Hepatocyte (in vitro differentiated cells): Measurements from ENCODE around the gene FILIP1. TPM values are rescaled to one million over a fixed set of nuclear protein-coding genes. Genes with fewer than 3 reads are reported as not detected.
A peak's percentile ranks its signal among the peaks of the same experiment; 100 is the strongest.

Source experiments
- DNase-seq: peaks from one replicate; pipeline ENCODE4 v3.0.0-alpha.2; 2016; ENCODE audit warnings: low spot score
- H2AFZ ChIP-seq: fragments of 200-600 bp; sonication (generic); 2 replicates; pipeline ENCODE4 v1.6.0; 2016; ENCODE audit warnings: antibody characterized with exemption, mild to moderate bottlenecking
- H3K27ac ChIP-seq: fragments of 200-600 bp; sonication (generic); 2 replicates; pipeline ENCODE4 v1.5.1; 2016; ENCODE audit warnings: mild to moderate bottlenecking
- H3K27me3 ChIP-seq: fragments of 200-600 bp; sonication (generic); 2 replicates; pipeline ENCODE4 v1.6.1; 2016
- H3K36me3 ChIP-seq: fragments of 200-600 bp; sonication (generic); replicated peaks from 2 replicates; pipeline ENCODE4 v1.5.1; 2016; ENCODE audit warnings: low read depth; ENCODE audit not compliant: insufficient read depth
- H3K4me1 ChIP-seq: fragments of 200-600 bp; sonication (generic); 2 replicates; pipeline ENCODE4 v1.5.1; 2016; ENCODE audit warnings: mild to moderate bottlenecking, moderate library complexity; ENCODE audit not compliant: insufficient read depth
- H3K4me2 ChIP-seq: fragments of 200-600 bp; sonication (generic); 2 replicates; pipeline ENCODE4 v1.6.0; 2016
- H3K4me3 ChIP-seq: fragments of 200-600 bp; sonication (generic); 2 replicates; pipeline ENCODE4 v1.5.1; 2016; ENCODE audit warnings: mild to moderate bottlenecking
- H3K79me2 ChIP-seq: fragments of 200-600 bp; sonication (generic); 2 replicates; pipeline ENCODE4 v1.6.0; 2017; ENCODE audit warnings: mild to moderate bottlenecking
- H3K9me2 ChIP-seq: fragments of 200-600 bp; sonication (generic); replicated peaks from 2 replicates; pipeline ENCODE4 v1.6.0; 2017; ENCODE audit warnings: mild to moderate bottlenecking; ENCODE audit not compliant: insufficient read depth
- H3K9me3 ChIP-seq: fragments of 200-600 bp; sonication (generic); 2 replicates; pipeline ENCODE4 v1.5.1; 2016; ENCODE audit warnings: low read depth, mild to moderate bottlenecking
- H4K20me1 ChIP-seq: fragments of 200-600 bp; sonication (generic); 2 replicates; pipeline ENCODE4 v1.6.0; 2016; ENCODE audit warnings: mild to moderate bottlenecking; ENCODE audit not compliant: insufficient read depth, poor library complexity, severe bottlenecking
- CTCF ChIP-seq: fragments of 200-600 bp; sonication (generic); IDR thresholded peaks from 2 replicates; pipeline ENCODE4 v1.5.1; 2016; ENCODE audit warnings: antibody characterized with exemption, mild to moderate bottlenecking; ENCODE audit not compliant: poor library complexity
- EZH2 ChIP-seq: fragments of 200-600 bp; sonication (generic); IDR thresholded peaks from 2 replicates; pipeline ENCODE4 v1.6.1; 2016; ENCODE audit warnings: antibody characterized with exemption, mild to moderate bottlenecking, borderline replicate concordance
- EZH2phosphoT487 ChIP-seq: fragments of 200-600 bp; sonication (generic); IDR thresholded peaks from one replicate; pipeline ENCODE4 v1.6.1; 2018; ENCODE audit warnings: antibody characterized with exemption, mild to moderate bottlenecking, low read depth, moderate library complexity; ENCODE audit not compliant: unreplicated experiment, severe bottlenecking
- WGBS: methylation state at CpG from one replicate; pipeline ENCODE4 v1.1.6; 2016; ENCODE audit warnings: low lambda C conversion rate; ENCODE audit errors: missing lambda C conversion rate; 5-methylcytosine and 5-hydroxymethylcytosine counted together
- polyA plus RNA-seq: library from polyadenylated mRNA; unstranded; fragments of >200 nt; fragmentation: Nextera tagmentation; extraction: Ambion mirVana; gene quantifications from 2 replicates; pipeline ENCODE4 v1.2.1, GENCODE V29; 2016
- total RNA-seq: library from RNA; depleted of rRNA; stranded (reverse); fragments of >200 nt; gene quantifications from 2 replicates; pipeline ENCODE4 v1.2.3, GENCODE V29; 2014

Gene FILIP1
- total and polyA plus RNA-seq, 2 experiments from 2014 or later = 4.1 to 6.0 TPM

GRCh38 chr6:75267461-75267860 lies 226.1 kb downstream of the FILIP1 start:
- TF ChIP-seq EZH2phosphoT487 (no peak), EZH2 (no peak), CTCF (no peak)
- no peaks in the 10 kb centered on the region for H3K9me2 ChIP-seq
- peaks cover 85% of the 10 kb centered on the region for H3K79me2 ChIP-seq
- H3K4me2 ChIP-seq = peak overlapping the region; percentile 12
- 39% methylated on average over 4 of the region's 4 CpGs for WGBS
- no peak overlapping the region for H2AFZ ChIP-seq
- H4K20me1 ChIP-seq = peaks cover 14% of the 10 kb centered on the region
- peaks cover 14% of the 10 kb centered on the region for H3K4me1 ChIP-seq
- peak overlapping the region; percentile 7 for H3K27ac ChIP-seq
- no peaks in the 10 kb centered on the region for H3K9me3 ChIP-seq
- no peaks in the 10 kb centered on the region for H3K27me3 ChIP-seq
- no peak overlapping the region for H3K4me3 ChIP-seq
- DNase-seq = no peak
- H3K36me3 ChIP-seq = no peaks in the 10 kb centered on the region

GRCh38 chr6:75266716-75267291 lies 226.8 kb downstream of the FILIP1 start:
- peaks cover 14% of the 10 kb centered on the region for H4K20me1 ChIP-seq
- H3K79me2 ChIP-seq = peaks cover 82% of the 10 kb centered on the region

DNA sequence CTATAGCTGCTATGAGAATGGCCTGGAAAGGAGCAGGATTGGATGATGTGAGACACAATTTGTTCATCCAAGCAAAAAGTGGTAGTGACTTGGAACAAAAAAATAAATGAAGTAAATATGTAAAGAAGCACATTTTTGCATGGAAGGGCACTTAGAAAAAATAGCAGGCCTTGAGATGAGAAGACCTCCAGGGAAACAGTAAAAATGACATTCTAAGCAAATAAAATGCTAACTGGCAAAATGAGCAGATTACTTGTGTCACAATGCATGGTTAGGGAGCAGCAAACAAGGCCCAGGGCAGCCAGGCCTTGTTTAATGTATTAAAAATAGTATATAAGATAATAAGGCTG lies 230.2 kb downstream of the FILIP1 start:
- H3K4me2 ChIP-seq = no peak overlapping the region
- H3K4me1 ChIP-seq = peaks cover 11% of the 10 kb centered on the region
- peaks cover 12% of the 10 kb centered on the region for H4K20me1 ChIP-seq
- TF ChIP-seq EZH2phosphoT487 = no peak
- no peak for TF ChIP-seq CTCF
- TF ChIP-seq EZH2 = no peak
- no peak overlapping the region for H2AFZ ChIP-seq
- H3K79me2 ChIP-seq = peaks cover 53% of the 10 kb centered on the region
- peaks cover 4% of the 10 kb centered on the region for H3K36me3 ChIP-seq
- no peak overlapping the region for H3K4me3 ChIP-seq
- H3K9me2 ChIP-seq = no peaks in the 10 kb centered on the region
- no peaks in the 10 kb centered on the region for H3K27me3 ChIP-seq
- H3K27ac ChIP-seq = no peak overlapping the region
- no peaks in the 10 kb centered on the region for H3K9me3 ChIP-seq
- DNase-seq = no peak

More at GRCh38 chr6:75266716-75267291, 226.8 kb downstream of the FILIP1 start:
- Histone ChIP-seq H3K27ac (no peak overlapping the region), H3K4me1 (peaks cover 14% of the 10 kb centered on the region), H3K4me3 (no peak overlapping the region), H3K9me3 (no peaks in the 10 kb centered on the region), H3K4me2 (no peak overlapping the region), H3K27me3 (no peaks in the 10 kb centered on the region), H3K9me2 (no peaks in the 10 kb centered on the region), H2AFZ (no peak overlapping the region), H3K36me3 (no peaks in the 10 kb centered on the region)
- peak; percentile 60 for DNase-seq
- TF ChIP-seq EZH2phosphoT487 (no peak), CTCF (peak; percentile 88), EZH2 (no peak)
- 54% methylated on average over 2 of the region's 2 CpGs for WGBS
